Suprapubic skin (tissue), 4 donors: ENCODE results near the gene MAB21L4.

Experiments used
- EP300 ChIP-seq: sonication (generic); formaldehyde crosslinking; IDR thresholded peaks from one replicate; pipeline ENCODE4 v1.6.1; 2017; ENCODE audit warnings: antibody characterized with exemption
- POLR2A ChIP-seq, 2 donors: fragments of 450-650 bp; IDR thresholded peaks; one replicate each; pipeline ENCODE4 v1.6.1; 2017; ENCODE audit warnings: antibody characterized with exemption in 2 of 2, mild to moderate bottlenecking in 2 of 2, moderate library complexity in 2 of 2
- POLR2AphosphoS5 ChIP-seq, 3 donors: sonication (generic); formaldehyde crosslinking; IDR thresholded peaks; one replicate each; pipeline ENCODE4 v1.6.1; 2017; ENCODE audit warnings: antibody characterized with exemption in 3 of 3
- TF ChIP-seq, protein P1 (sequence below), 2 donors: fragments of 200-600 bp in 1 of 2; fragments of 450-650 bp in 1 of 2; sonication (generic) in 1 of 2; IDR thresholded peaks; one replicate each; pipeline ENCODE4 v1.5.1; 2016 to 2019; ENCODE audit warnings: antibody characterized with exemption in 2 of 2, mild to moderate bottlenecking in 1 of 2, moderate library complexity in 1 of 2

DNA sequence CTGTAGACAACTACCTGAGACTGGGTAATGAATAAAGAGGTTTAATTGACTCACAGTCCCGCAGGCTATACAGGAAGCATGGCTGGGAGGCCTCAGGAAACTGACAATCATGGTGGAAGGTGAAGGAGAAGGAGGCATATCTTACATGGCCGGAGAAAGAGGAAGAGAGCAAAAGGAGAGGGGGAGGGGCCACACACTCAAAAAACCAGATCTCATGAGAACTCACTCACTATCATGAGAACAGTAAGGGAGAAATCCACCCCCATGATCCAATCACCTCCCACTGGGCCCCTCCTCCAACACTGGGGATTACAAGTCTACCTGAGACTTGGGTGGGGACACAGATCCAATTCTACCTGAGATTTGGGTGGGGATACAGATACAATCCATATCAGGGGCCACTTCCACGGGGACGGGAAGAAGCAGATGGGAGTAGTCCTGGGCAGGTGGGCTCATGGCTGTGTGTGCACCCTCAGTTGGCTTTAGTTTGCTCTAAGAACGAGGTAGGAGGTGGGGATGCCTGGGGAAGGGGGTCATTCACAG lies 9.9 kb downstream of the MAB21L4 start:
- TF ChIP-seq, protein P1, sequence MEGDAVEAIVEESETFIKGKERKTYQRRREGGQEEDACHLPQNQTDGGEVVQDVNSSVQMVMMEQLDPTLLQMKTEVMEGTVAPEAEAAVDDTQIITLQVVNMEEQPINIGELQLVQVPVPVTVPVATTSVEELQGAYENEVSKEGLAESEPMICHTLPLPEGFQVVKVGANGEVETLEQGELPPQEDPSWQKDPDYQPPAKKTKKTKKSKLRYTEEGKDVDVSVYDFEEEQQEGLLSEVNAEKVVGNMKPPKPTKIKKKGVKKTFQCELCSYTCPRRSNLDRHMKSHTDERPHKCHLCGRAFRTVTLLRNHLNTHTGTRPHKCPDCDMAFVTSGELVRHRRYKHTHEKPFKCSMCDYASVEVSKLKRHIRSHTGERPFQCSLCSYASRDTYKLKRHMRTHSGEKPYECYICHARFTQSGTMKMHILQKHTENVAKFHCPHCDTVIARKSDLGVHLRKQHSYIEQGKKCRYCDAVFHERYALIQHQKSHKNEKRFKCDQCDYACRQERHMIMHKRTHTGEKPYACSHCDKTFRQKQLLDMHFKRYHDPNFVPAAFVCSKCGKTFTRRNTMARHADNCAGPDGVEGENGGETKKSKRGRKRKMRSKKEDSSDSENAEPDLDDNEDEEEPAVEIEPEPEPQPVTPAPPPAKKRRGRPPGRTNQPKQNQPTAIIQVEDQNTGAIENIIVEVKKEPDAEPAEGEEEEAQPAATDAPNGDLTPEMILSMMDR (IDR thresholded peaks at IDR 0.05), result no peak
- no peak for TF ChIP-seq POLR2A (IDR thresholded peaks at IDR 0.05)
- TF ChIP-seq POLR2AphosphoS5 (IDR thresholded peaks at IDR 0.05), result no peak
- no peak for TF ChIP-seq EP300
